DMS 273 (cell line): ENCODE results near the gene SECISBP2L.
A peak's percentile ranks its signal among the peaks of the same experiment; 100 is the strongest.
"Not testable (repeated sequence)": the region's sequence is repeated elsewhere in the genome, so short reads cannot be mapped to it uniquely, and the experiment has no call there.

ENCODE experiments used
- DNase-seq: peaks from one replicate; lab custom pipeline; 2025; ENCODE audit not compliant: unreplicated experiment; lab: John Stamatoyannopoulos, UW

The SECISBP2L gene, protein sequence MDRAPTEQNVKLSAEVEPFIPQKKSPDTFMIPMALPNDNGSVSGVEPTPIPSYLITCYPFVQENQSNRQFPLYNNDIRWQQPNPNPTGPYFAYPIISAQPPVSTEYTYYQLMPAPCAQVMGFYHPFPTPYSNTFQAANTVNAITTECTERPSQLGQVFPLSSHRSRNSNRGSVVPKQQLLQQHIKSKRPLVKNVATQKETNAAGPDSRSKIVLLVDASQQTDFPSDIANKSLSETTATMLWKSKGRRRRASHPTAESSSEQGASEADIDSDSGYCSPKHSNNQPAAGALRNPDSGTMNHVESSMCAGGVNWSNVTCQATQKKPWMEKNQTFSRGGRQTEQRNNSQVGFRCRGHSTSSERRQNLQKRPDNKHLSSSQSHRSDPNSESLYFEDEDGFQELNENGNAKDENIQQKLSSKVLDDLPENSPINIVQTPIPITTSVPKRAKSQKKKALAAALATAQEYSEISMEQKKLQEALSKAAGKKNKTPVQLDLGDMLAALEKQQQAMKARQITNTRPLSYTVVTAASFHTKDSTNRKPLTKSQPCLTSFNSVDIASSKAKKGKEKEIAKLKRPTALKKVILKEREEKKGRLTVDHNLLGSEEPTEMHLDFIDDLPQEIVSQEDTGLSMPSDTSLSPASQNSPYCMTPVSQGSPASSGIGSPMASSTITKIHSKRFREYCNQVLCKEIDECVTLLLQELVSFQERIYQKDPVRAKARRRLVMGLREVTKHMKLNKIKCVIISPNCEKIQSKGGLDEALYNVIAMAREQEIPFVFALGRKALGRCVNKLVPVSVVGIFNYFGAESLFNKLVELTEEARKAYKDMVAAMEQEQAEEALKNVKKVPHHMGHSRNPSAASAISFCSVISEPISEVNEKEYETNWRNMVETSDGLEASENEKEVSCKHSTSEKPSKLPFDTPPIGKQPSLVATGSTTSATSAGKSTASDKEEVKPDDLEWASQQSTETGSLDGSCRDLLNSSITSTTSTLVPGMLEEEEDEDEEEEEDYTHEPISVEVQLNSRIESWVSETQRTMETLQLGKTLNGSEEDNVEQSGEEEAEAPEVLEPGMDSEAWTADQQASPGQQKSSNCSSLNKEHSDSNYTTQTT

DNA sequence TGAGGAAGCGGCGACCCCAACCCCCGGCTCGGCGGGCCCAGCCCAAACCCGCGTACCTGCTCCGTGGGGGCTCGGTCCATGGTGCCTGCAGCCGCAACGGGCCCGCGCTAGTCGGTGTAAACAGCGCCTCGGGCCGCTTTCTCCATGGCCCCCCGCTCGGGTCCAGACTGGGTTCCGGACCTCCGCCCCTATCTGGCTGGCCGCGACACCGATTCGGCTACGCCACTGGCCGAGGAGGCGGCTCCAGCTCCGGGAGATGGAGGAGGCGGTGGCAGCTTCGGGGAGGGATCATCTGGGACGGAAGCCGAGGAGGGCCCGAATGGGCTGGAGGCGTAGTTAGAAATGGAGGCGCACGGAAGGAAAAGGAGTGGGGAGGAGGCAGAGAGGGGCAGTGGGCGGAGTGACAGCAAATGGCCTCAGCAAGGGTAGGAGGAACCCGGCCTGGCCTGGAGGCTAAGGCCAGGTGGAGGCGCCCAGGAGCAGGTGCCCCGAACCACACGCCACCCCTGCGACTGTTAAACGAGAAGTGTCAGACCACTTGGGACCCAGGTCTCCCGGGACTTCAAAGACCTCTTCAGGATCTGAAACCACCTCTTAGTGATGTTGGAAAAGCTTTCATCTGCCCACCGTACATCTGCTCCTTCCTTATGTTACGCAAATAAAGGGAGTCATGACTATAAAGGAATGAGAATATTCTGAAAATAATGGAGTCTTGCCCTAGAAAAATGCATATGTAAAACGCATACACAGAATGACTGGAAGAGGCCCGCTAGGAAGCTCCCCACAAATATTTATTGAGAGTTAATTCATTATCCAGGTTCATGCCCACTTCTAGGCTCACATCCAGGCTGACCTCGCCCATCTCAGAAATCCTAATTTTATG is at the start of gene SECISBP2L:
Gene SECISBP2L (minus strand): TSS at position 227 of the 883 bp plus-strand sequence. CDS start 147 bp downstream, at position 80.
- peak; percentile 95 for DNase-seq

DNA sequence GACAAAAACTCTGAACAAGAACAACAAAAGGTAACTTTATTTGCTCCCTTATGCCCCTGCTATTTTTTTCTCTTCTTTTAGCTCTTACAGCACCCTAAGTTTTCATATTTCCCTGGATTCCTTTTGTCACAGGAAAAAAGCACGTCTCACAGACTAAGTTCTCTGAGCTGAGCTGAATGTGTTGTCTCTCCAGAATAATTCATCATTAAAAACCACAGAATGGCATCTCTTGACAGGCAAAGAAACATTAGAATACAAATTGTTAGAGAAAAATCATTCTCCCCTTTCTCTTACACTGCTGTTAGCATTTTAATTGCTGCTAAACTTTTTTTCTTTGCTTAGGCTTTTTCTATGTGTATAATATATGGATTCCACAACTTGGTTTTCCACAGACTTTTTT is 48.7 kb upstream of the SECISBP2L start:
- DNase-seq: no peak

DNA sequence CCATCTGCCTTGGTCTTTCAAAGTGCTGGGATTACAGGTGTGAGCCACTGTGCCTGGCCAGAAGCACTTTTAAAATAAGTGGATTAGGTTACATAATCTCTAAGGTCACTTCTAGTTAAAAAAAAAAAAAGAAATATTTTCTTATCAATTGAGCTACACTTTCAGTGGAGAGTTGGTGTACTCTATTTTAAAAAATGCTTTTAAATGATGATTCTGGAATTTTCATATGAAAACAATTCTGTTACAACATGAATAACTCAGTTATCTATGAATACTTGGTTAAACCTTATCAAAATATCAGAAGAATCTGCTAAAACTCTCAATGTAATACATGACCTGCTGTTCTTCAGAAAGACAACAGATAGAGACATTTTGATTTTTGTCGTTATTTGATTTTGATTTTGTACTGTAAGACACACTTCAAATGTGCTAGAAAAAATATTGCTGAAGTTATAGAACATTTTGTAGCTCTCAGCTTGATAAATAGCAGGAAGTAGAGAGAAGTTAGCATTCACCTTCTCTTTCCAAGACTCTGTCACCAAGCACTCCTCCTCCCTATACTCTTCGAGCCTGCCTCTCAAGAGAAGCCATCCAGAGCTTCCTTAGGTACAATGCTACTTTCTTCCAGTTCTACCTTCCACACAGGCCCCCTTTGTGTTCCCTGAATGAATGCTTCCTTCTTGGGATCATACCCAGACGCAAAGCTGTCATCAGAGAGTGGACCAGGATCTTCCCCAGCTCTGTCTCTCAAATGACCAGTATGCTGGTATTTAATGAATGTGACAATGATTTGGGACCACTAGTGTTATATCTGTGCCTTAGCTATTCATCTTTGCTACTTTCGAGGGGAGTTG is 47.2 kb upstream of the SECISBP2L start:
- no peak for DNase-seq

DNA sequence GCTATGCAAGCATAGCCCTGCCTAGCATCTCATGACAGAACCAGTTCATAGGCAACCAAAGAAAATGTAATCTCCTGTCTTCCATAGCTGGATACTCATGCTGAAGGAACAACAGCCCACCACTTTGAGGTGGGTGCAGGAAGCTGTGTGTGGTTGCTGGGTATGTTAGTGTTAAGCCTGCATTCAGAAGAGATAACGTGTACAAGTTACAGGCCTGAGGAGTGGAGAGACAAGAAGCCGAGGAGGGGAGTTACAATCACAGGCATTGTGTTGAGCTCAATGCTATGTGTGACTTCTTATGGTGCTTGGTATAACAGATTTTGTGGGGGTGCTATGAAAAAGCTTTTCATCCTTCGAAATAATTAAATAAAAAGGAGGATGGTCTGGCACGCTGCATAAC is 42.8 kb upstream of the SECISBP2L start:
- DNase-seq: no peak

DNA sequence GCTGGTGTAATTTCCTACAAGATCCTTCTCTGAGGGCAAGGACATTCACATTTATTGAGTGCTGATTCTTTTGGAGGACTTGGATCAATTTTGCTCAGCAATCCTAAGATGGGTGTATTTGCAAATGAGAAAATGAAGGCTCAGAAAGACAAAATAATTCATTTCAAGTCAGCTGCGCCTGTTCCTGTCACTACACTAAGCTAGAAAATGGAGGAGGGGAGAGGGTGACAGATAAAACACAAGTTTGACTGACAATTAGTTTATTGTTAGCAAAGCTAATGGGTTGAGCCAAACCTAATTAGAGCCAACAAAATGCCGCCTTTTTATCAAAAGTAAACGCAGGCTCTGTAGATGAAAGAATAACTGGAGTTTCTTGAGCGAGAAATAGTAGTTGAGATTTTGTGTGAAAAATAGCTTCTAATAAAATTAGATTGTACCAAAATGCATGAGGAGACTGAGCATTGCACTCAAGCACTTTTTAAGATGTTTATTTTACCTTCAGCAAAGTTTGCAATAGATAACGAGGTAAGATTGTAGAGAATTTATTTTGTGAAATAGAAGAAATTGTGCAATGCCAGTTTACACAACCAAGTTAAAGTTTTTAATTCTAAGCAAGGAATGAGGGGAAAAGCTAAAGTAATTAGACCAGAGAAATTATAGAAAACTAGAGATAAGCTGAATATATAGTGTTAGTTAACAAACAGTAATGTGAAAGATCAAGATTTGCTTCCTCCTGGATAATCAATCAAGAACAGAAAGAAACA is 39.6 kb upstream of the SECISBP2L start:
- DNase-seq: no peak

DNA sequence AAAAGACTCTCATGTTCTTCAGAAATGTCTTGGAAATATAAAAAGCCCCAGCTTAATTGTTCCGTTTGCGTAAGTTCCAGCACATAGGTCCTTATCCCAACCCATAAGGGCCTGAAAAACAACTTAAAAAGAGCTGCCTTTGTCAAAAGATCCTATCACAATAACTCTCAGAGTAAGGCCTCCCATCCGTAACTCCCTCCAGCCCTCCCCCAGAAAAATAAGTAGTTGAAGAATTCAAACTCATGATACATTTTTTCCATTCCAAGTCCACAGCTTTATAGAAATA is 38.0 kb upstream of the SECISBP2L start:
- DNase-seq: no peak

DNA sequence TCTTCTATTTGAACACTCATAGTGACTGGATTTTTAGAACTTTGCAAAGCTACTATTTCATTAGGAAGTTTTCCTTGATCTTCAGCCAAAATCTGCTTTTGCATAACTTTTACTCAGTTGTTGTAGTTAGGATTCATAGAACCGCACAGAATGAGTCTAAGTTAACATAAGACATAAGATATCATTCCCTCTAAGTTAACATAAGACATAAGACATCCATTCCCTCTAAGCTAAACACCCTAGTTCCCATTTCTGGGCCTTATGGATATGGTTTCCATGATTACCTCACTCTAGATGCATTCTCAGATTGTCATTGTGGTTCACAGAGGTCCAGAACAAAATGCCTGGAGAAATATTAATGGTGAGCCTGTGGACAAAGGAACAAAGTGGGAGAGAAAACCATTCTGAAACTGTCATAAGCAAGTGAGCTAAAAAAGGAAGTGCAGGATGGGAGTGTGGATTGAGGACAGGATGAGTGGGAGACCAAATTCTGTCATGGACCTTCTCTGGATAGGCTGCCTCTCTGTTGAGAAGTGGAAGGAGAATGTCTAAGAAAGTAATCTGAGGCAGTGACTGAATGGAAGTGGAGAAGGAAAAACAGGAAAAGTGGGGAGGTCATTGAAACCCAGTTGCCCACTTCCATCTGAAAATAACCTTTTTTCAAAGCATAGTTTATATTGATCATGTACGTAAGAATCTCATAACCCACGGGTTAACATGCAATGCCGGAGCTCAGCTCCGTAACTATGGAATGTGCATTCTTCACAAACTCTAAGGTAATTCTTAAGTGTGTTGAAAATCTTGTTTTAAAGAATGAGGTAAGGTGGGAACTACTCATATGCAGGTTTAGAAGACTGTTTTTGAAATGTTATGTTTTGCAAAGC is 37.4 kb upstream of the SECISBP2L start:
- DNase-seq: no peak

DNA sequence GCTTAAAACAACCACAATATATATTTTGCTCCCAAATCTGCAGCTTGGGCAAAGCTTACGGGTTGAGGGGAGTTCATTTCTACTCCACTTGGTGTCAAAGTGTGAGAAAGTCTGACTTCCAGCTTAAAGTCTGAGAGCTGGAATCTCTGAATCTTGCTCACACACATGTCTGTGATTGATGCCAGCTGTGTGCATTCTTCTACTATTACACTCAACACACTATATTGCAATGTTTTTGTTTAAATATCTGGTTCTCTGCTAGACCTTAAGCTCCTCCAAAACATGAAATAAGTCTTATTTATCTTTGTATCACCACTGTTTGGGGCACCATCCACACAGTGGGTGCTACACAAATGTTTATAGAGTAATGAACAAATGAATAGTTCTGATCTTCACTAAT is 36.7 kb upstream of the SECISBP2L start:
- DNase-seq: no peak

DNA sequence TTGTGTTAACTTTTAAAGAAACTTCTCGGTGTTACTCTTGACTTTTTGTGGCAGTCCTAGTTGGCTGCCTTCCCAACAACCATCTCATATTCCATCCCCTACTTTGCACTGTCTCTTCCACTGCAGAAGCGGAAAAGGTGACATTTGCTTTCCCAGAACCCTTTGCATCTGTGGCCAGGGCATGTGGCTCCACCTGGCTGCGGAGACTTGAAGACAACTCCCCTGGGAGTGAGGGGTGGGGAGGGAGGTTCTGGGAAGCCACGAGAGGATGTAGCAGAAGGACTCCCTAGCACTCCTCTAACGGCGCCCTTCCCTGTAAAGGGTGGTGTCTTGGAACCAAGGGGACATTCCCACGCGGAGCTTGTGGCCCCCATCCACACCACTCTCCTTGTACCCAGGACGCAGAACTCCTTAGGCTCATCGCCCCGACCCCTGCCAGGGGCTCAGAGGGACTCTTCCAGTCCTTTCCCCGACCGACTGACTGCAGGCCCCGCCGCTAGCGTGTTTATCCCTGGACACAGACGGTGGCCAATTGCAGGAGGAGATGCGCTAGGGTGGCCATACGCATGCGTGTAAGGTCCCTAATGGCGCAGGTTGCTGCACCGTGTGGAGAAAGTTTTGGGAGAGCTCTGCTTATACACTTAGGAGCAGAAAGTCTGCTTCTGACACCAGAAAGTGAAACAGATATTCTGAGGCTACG is 33.2 kb upstream of the SECISBP2L start:
- DNase-seq: no peak

DNA sequence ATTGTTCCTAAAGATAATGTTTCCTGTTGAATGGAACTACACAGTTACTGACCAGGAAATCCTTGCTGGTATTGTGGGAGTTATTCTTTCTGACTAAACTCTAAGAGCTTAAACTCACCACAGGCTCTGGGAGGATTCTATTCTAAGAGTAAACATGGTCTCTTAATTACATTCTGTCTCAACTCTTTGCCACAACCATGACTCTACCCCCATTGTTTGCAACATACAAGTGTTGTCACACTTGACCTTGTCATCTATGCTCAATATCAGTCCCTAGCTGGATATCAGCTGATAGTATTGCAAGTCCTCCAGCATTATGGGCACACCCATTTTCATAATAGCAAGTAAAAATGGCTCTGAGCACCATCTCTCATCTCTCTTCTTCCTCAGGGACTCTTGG is 29.6 kb upstream of the SECISBP2L start:
- DNase-seq: no peak

DNA sequence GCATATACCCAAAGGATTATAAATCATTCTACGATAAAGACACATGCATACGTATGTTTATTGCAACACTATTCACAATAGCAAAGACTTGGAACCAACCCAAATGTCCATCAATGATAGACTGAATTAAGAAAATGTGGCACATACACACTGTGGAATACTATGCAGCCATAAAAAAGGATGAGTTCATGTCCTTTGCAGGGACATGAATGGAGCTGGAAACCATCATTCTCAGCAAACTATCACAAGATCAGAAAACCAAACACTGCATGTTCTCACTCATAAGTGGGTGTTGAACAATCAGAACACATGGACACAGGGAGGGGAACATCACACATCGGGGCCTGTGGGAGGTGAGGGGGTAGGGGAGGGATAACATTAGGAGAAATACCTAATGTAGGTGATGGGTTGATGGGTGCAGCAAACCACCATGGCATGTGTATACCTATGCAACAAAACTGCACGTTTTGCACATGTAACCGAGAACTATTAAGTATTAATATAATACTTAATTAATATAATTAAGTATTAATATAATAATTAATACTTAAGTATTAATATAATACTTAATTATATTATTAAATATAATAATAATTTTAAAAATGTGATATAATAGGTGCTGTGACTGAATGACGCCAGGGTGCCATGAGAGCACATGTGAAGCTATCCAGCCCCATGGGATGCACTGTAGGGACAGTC is 28.5 kb upstream of the SECISBP2L start:
- DNase-seq: not testable (repeated sequence)

DNA sequence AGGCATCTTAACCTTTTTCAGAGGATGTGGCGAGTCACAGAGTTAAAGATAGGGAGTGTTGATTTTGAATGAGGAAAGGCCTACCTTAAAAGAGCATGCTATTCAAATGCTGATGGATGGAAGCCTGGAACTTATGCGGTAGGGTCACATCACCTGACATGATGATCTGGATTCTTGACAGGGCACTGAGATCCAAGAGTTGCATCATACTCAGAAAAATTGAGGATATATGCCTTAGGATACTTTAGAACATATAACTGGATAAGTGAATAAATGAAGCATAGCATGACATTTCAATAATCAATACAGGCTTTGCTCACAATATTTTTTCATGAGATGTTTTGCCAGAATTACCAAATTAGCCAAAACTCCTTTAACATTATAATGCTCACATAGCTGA is 20.1 kb upstream of the SECISBP2L start:
- no peak for DNase-seq

DNA sequence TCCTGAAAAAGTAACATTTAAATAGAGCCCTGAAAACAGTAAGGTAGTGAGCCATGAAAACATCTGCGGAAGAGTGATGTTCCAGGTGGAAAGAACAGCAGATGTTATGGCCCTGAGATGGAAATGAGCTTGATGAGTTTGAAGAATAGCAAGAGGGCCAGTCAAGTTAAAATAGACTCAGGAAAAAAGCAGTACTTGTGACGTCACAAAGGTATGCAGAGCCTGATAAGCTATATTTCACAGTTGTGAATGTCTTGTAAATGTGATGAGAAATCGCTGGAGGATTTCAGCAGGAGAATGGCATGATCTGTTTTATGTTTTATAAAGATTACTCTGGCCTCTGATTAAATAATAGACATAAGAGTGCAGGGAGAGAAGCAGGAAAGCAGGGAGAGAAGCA is 18.6 kb upstream of the SECISBP2L start:
- no peak for DNase-seq

DNA sequence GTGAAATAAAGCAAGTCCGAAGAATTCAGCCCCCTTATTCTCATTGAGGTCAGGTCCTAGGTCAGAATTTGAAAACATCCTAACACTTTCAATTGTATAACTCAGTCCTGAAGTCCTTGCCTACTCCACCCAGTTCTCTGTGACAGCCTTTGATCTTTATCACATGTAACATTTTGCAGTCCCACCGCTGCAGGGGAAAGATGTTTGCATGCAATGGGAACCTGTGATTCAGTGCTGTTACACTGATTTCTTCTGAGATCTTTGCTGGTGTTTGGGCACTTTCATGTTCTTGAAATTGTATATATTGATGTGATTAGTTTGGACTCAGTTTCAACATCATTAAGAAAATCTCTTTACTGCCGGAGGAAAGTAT is 18.0 kb upstream of the SECISBP2L start:
- no peak for DNase-seq

DNA sequence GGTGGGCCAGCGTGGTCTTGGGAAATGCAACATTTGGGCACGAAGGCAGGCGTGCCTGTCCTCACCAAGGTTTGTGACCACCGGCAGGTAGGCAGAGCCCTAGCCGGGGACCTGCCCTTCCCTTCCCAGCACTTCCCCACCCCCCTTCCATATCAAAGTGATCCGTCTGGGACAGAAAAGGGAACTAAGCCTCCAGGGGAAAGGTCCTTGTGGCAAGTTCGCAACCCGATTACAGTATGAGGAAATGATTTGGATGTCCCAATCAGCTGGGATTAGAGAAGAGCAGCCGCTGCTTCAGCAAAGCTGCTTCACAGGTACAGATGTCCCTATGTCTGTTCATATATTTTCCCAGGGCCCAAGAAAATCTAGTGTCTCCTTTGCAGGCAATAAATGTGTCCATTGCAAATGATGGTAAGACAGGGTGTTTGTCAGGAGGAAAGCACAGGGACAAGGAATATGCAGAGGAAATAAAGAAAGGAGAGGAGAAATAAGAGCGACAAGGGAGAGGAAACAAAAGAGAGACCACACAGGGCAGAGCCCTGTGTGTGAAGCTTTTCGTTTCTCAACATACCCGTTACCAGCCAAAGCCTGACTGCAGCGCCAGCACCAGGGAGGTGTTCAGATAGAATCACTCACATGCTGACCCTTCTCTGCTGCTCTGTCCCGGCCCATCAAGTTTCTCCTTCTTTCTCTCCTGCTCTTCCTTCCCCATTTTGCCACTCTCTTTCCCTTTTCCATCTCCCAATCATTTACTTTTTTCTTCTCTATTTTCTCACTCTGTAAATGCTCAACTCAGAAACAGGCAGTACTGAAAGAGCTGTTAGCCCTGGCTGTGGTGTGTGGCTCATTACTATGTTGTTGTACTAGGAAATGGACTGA is 17.4 kb upstream of the SECISBP2L start:
- no peak for DNase-seq

DNA sequence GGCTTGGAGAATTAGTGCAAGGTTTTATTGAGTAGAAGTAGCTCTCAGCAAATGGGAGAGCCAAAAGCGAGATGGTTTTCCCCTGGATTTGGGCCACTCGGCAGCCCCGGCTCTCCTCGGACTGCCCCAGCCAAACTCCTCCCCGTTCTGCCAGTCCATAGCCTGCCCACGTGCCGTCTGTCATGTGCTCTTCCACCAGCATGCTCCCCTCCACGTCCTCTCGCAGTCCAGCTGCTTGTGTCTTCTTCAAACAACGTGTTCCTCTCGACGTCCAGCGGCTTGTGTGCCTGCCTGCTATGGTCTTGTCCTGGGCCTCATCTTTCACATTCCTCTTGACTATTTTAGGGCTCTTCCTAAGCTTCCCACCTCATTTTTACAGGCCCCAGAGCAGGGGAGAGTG is 16.7 kb upstream of the SECISBP2L start:
- DNase-seq: no peak
